D721Med (cell line): ENCODE data around the gene LIN54.

Experiments
- DNase-seq: peaks from one replicate; pipeline ENCODE4 v3.0.0; 2011; ENCODE audit warnings: low spot score; ENCODE audit not compliant: insufficient read length
- FAIRE-seq: peaks from 2 replicates; lab custom pipeline; 2011; peaks lifted over from hg19 to GRCh38; lab: Jason Lieb, UNC
- CTCF ChIP-seq: IDR thresholded peaks from 2 replicates; pipeline ENCODE4 v1.5.1; 2012; ENCODE audit warnings: mild to moderate bottlenecking, control low read depth; ENCODE audit not compliant: insufficient read depth; ENCODE audit errors: missing control alignments

LIN54 gene

GRCh38 chr4:82891707-82892466, 118.7 kb downstream of the LIN54 start:
- FAIRE-seq = peak; percentile 32

GRCh38 chr4:82890901-82891706, 119.5 kb downstream of the LIN54 start, which contains the start of gene SEC31A:
Gene SEC31A (minus strand): TSS chr4:82891153. CDS start chr4:82881936, 9,217 bp downstream.
- DNase-seq (peak; percentile 52), FAIRE-seq (no peak)
- no peak for TF ChIP-seq CTCF

More at GRCh38 chr4:82891707-82892466, 118.7 kb downstream of the LIN54 start:
- no peak for TF ChIP-seq CTCF
- no peak for DNase-seq

- no peak for TF ChIP-seq CTCF
- DNase-seq (no peak), FAIRE-seq (no peak)
Measured at GRCh38 chr4:82890528-82890900, 120.1 kb downstream of the LIN54 start.

- no peak for DNase-seq
- TF ChIP-seq CTCF = no peak
- no peak for FAIRE-seq
Measured at GRCh38 chr4:82889287-82889686, 121.3 kb downstream of the LIN54 start.

GRCh38 chr4:82886147-82886942, 124.3 kb downstream of the LIN54 start:
- no peak for TF ChIP-seq CTCF
- no peak for DNase-seq
- FAIRE-seq = peak; percentile 75

- no peak for TF ChIP-seq CTCF
- FAIRE-seq = peak; percentile 38
- DNase-seq = no peak
Measured at GRCh38 chr4:82885410-82885809, 125.2 kb downstream of the LIN54 start.
